Mucosa of descending colon (tissue), 3 donors: ENCODE measurements around the gene AK5. TPM values are rescaled to one million over a fixed set of nuclear protein-coding genes. Genes with fewer than 3 reads are reported as not detected.

ENCODE experiments used
- ATAC-seq: fragments of 200-7000 bp; cut with Tn5 transposase; one replicate; pipeline ENCODE4 v1.9.1; 2020; ENCODE audit warnings: mild to moderate bottlenecking, moderate library complexity
- DNase-seq, 3 donors: peaks; one replicate each; pipeline ENCODE4 v3.0.0-alpha.2; 2020
- H3K36me3 ChIP-seq: fragments of 200-600 bp; one replicate; pipeline ENCODE4 v1.8.0; 2021; ENCODE audit warnings: low read depth, mild to moderate bottlenecking
- H3K4me1 ChIP-seq: fragments of 200-600 bp; one replicate; pipeline ENCODE4 v1.8.0; 2021; ENCODE audit warnings: low read depth, mild to moderate bottlenecking
- H3K4me3 ChIP-seq: fragments of 200-600 bp; one replicate; pipeline ENCODE4 v1.8.0; 2021; ENCODE audit warnings: mild to moderate bottlenecking
- H3K9me3 ChIP-seq: fragments of 200-600 bp; one replicate; pipeline ENCODE4 v1.8.0; 2021; ENCODE audit warnings: mild to moderate bottlenecking
- intact Hi-C, 2 donors: fragments of 100-400 bp; cut with DNase I in 1 of 2; cut with micrococcal nuclease in 1 of 2; formaldehyde crosslinking; loops; one replicate each; pipeline versions ENCODE4 v1.11.0 to v1.11.1; 2022; cut with DNase I, micrococcal nuclease
- total RNA-seq, 3 donors: library from RNA; stranded (reverse); fragmentation: NEBNext Ultra II Directional in 2 of 3; extraction: Animal tissue kit (Norgen Biotek cat#: 25700) in 2 of 3; gene quantifications; one replicate each; pipeline versions ENCODE4 v1.2.1 to v1.2.4, GENCODE V29; 2021 to 2023
- TF ChIP-seq, protein P1 (sequence below): fragments of 200-600 bp; IDR thresholded peaks from one replicate; pipeline ENCODE4 v1.8.0; 2022; ENCODE audit warnings: antibody characterized with exemption, mild to moderate bottlenecking
- donor health status: DM: no; HTN: no; CAD: no; lungs with moderate emphysema.
- donor health status: DM: no; HTN: no; CAD: no.
- donor health status: DM: no; HTN: yes; CAD: no.

AK5 gene
- total RNA-seq, 3 donors from 2014 or later, result 0.51 to 3.0 (median 0.84) TPM

GRCh38 chr1:77544845-77545244 lies 263.0 kb downstream of the AK5 start:
- intact Hi-C loops, result no loop called here
- no peaks in the 10 kb centered on the region for H3K36me3 ChIP-seq
- DNase-seq, result no peak
- no peak for ATAC-seq
- H3K4me1 ChIP-seq, result no peaks in the 10 kb centered on the region
- no peak overlapping the region for H3K4me3 ChIP-seq
- H3K9me3 ChIP-seq, result no peaks in the 10 kb centered on the region
- TF ChIP-seq, protein P1, sequence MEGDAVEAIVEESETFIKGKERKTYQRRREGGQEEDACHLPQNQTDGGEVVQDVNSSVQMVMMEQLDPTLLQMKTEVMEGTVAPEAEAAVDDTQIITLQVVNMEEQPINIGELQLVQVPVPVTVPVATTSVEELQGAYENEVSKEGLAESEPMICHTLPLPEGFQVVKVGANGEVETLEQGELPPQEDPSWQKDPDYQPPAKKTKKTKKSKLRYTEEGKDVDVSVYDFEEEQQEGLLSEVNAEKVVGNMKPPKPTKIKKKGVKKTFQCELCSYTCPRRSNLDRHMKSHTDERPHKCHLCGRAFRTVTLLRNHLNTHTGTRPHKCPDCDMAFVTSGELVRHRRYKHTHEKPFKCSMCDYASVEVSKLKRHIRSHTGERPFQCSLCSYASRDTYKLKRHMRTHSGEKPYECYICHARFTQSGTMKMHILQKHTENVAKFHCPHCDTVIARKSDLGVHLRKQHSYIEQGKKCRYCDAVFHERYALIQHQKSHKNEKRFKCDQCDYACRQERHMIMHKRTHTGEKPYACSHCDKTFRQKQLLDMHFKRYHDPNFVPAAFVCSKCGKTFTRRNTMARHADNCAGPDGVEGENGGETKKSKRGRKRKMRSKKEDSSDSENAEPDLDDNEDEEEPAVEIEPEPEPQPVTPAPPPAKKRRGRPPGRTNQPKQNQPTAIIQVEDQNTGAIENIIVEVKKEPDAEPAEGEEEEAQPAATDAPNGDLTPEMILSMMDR, result no peak

DNA sequence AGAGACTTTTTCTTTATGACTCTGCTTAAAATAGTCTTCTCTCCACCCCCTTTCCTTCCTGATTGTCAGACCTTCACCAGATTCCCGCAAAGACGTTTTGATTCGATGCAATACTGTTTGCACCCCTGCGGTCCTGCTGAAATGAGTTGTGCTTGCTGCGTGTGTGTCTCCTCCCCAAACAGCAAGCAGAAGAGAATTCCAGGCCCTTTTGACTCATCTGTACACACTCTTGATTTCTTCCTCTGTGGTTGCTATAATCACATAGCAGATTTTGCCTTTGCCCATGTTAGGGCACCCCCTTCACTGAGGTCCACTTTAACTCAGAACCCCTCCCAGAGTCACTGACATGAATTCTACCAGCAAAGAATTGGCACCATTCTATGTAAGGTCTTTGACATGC lies 264.2 kb downstream of the AK5 start:
- Histone ChIP-seq H3K4me1 (no peaks in the 10 kb centered on the region), H3K36me3 (no peaks in the 10 kb centered on the region), H3K9me3 (no peaks in the 10 kb centered on the region), H3K4me3 (no peak overlapping the region)
- DNase-seq (no peak), ATAC-seq (no peak)
- intact Hi-C loops, result no loop called here
- TF ChIP-seq, protein P1, result no peak

GRCh38 chr1:77546890-77547289 lies 265.1 kb downstream of the AK5 start:
- H3K4me1 ChIP-seq, result no peaks in the 10 kb centered on the region
- DNase-seq, result no peak
- intact Hi-C loops, result no loop called here
- TF ChIP-seq, protein P1, result no peak
- no peaks in the 10 kb centered on the region for H3K9me3 ChIP-seq
- no peaks in the 10 kb centered on the region for H3K36me3 ChIP-seq
- no peak overlapping the region for H3K4me3 ChIP-seq
- ATAC-seq, result no peak

DNA sequence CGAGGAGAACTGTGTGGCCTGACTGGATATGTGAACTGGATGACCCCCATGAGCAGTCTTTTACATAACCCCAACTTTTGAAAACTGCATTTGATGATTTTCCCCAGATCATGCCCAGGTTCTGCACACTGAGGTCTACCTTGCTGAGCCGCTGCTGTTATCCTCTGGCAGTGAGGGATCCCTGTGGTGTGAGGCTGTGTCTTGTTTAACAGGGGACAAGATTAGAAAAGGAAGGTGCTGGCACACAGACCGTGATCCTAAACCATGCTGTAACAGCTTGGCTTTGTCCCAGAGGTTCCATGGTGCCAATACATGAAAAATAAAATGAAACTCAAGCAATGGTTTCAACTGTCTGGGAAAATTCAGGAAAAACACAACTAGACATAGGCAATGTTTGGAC lies 266.5 kb downstream of the AK5 start:
- H3K36me3 ChIP-seq, result no peaks in the 10 kb centered on the region
- intact Hi-C loops, result no loop called here
- ATAC-seq (peak; percentile 15), DNase-seq (no peak)
- H3K4me1 ChIP-seq, result no peaks in the 10 kb centered on the region
- H3K4me3 ChIP-seq, result no peak overlapping the region
- TF ChIP-seq, protein P1, result no peak
- no peaks in the 10 kb centered on the region for H3K9me3 ChIP-seq

- TF ChIP-seq, protein P1, result no peak
- Histone ChIP-seq H3K4me1 (no peaks in the 10 kb centered on the region), H3K36me3 (no peaks in the 10 kb centered on the region), H3K4me3 (no peak overlapping the region), H3K9me3 (no peaks in the 10 kb centered on the region)
- DNase-seq, result no peak
- intact Hi-C loops, result no loop called here
- ATAC-seq, result no peak
These were observed 268.3 kb downstream of the AK5 start for GRCh38 chr1:77550135-77550534.

DNA sequence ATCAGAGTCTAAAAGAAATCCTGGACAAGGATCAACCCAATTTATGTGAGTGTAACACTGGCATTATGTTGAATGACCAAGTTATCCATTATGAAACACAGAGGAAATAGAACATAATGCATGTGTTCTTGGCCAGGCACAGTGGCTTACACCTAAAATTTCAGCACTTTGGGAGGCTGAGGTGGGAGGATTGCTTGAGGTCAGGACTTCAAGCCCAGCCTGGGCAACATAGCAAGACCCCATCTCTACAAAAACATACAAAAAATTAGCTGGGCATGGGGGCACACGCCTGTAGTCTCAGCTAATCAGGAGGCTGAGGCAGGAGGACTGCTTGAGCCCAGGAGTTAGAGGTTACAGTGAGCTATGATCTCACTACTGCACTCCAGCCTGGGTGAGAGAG lies 270.8 kb downstream of the AK5 start:
- intact Hi-C loops, result no loop called here
- no peaks in the 10 kb centered on the region for H3K4me1 ChIP-seq
- no peaks in the 10 kb centered on the region for H3K9me3 ChIP-seq
- DNase-seq (no peak), ATAC-seq (no peak)
- TF ChIP-seq, protein P1, result no peak
- no peaks in the 10 kb centered on the region for H3K36me3 ChIP-seq
- H3K4me3 ChIP-seq, result no peak overlapping the region
